Forelimb muscle (tissue), 1 donor: ENCODE measurements around the gene TEP1. TPM values are rescaled to one million over a fixed set of nuclear protein-coding genes. Genes with fewer than 3 reads are reported as not detected.
A peak's percentile ranks its signal among the peaks of the same experiment; 100 is the strongest.
"Not testable (repeated sequence)": the region's sequence is repeated elsewhere in the genome, so short reads cannot be mapped to it uniquely, and the experiment has no call there.

Experiments
- DNase-seq: peaks from one replicate; pipeline ENCODE4 v3.0.0-alpha.2; 2013; ENCODE audit warnings: low read depth
- polyA plus RNA-seq: library from polyadenylated mRNA; unstranded; fragments of 120-200 nt; gene quantifications from one replicate; pipeline ENCODE4 v1.2.1, GENCODE V29; 2013; ENCODE audit not compliant: insufficient read length

Gene TEP1
- polyA plus RNA-seq, 1 donor = 18.3 TPM

GRCh38 chr14:20388159-20388558 lies 25.1 kb downstream of the TEP1 start:
- DNase-seq = no peak

GRCh38 chr14:20387576-20387975 lies 25.7 kb downstream of the TEP1 start:
- no peak for DNase-seq

- DNase-seq = no peak
Measured at GRCh38 chr14:20386276-20386855, 26.9 kb downstream of the TEP1 start.

- no peak for DNase-seq
Measured at GRCh38 chr14:20384886-20385285, 28.4 kb downstream of the TEP1 start.

- DNase-seq = no peak
Measured at GRCh38 chr14:20384321-20384720, 29.0 kb downstream of the TEP1 start.

- no peak for DNase-seq
Measured at GRCh38 chr14:20383636-20384035, 29.7 kb downstream of the TEP1 start.

- DNase-seq = no peak
Measured at GRCh38 chr14:20383032-20383431, 30.3 kb downstream of the TEP1 start.

GRCh38 chr14:20382526-20382925 lies 30.8 kb downstream of the TEP1 start:
- no peak for DNase-seq

GRCh38 chr14:20381341-20381740 lies 32.0 kb downstream of the TEP1 start:
- DNase-seq = no peak

- no peak for DNase-seq
Measured at GRCh38 chr14:20380681-20381080, 32.6 kb downstream of the TEP1 start.

- no peak for DNase-seq
Measured at GRCh38 chr14:20379743-20380142, 33.6 kb downstream of the TEP1 start.

GRCh38 chr14:20377171-20377570 lies 36.1 kb downstream of the TEP1 start:
- no peak for DNase-seq

- DNase-seq = no peak
Measured at GRCh38 chr14:20376071-20376588, 37.2 kb downstream of the TEP1 start.

- no peak for DNase-seq
Measured at GRCh38 chr14:20375471-20375870, 37.8 kb downstream of the TEP1 start.

- DNase-seq = no peak
Measured at GRCh38 chr14:20372796-20373195, 40.5 kb downstream of the TEP1 start.

- no peak for DNase-seq
Measured at GRCh38 chr14:20365928-20366327, 47.4 kb downstream of the TEP1 start.

GRCh38 chr14:20358474-20358873 lies 54.8 kb downstream of the TEP1 start:
- not testable (repeated sequence) for DNase-seq

- DNase-seq = no peak
Measured at GRCh38 chr14:20356422-20356821, 56.9 kb downstream of the TEP1 start.

- no peak for DNase-seq
Measured at GRCh38 chr14:20350860-20351259, 62.4 kb downstream of the TEP1 start.

- no peak for DNase-seq
Measured at GRCh38 chr14:20350282-20350681, 63.0 kb downstream of the TEP1 start.

GRCh38 chr14:20347747-20348146 lies 65.6 kb downstream of the TEP1 start:
- DNase-seq = no peak

GRCh38 chr14:20346713-20347112 lies 66.6 kb downstream of the TEP1 start:
- no peak for DNase-seq

GRCh38 chr14:20345366-20345765 lies 67.9 kb downstream of the TEP1 start:
- no peak for DNase-seq

- DNase-seq = peak; percentile 13
Measured at GRCh38 chr14:20343862-20344220, 69.5 kb downstream of the TEP1 start.
